ENCODE data around the gene GALNT14. TPM values are rescaled to one million over a fixed set of nuclear protein-coding genes. Genes with fewer than 3 reads are reported as not detected.

GALNT14 gene
- total and polyA plus RNA-seq, 2 of the 8 experiments (the other 6 are each of a cell fraction or from before 2014, with no cell fraction given) = 13.0 to 13.7 TPM

- no peak overlapping the region for H2BK120ac ChIP-seq (replicated peaks; ENCODE audit: low read depth, low read length)
- no peak overlapping the region for H3K14ac ChIP-seq (ENCODE audit: insufficient read length)
- H3K18ac ChIP-seq (ENCODE audit: extremely low read depth, low read length) = no peak overlapping the region
- no peaks in the 10 kb centered on the region for H3K79me1 ChIP-seq (ENCODE audit: low read depth, low read length)
- H3K27me3 ChIP-seq (replicated peaks in 1 of 4; ENCODE audit: control insufficient read depth in 3 of 4, extremely low read depth in 1 of 4, insufficient read depth in 3 of 4, low read length in 3 of 4) = no peaks in the 10 kb centered on the region
- no peak overlapping the region for H2AK5ac ChIP-seq (ENCODE audit: low read depth, low read length)
- no peak overlapping the region for H2BK5ac ChIP-seq (ENCODE audit: low read depth, low read length)
- H4K91ac ChIP-seq (replicated peaks; ENCODE audit: insufficient read length, low read length) = no peak overlapping the region
- H3K4me2 ChIP-seq (ENCODE audit: insufficient read depth in 1 of 2, low read depth in 2 of 2, low read length in 2 of 2) = no peak overlapping the region
- no peak for FAIRE-seq
- H2AFZ ChIP-seq (ENCODE audit: low read length) = no peak overlapping the region
- no peak overlapping the region for H2BK20ac ChIP-seq (ENCODE audit: low read length)
- H3K27ac ChIP-seq (ENCODE audit: low read depth, low read length) = no peak overlapping the region
- H2BK12ac ChIP-seq (ENCODE audit: low read depth, low read length) = no peak overlapping the region
- no peak overlapping the region for H3K9ac ChIP-seq (replicated peaks in 1 of 4; ENCODE audit: extremely low read depth in 1 of 4, low read depth in 3 of 4, low read length in 3 of 4)
- no peak overlapping the region for H2BK15ac ChIP-seq (ENCODE audit: low read length)
- H3K4ac ChIP-seq (replicated peaks; ENCODE audit: insufficient read length, low read depth, low read length) = no peak overlapping the region
- CTCF ChIA-PET (ENCODE audit: partially characterized antibody) = interaction anchor here (0.9 to 7.1 kb wide), 9 partner anchors 9 to 458 kb away, joined by 3 to 91 read pairs (median 4); no protein-coding TSS in a partner anchor
- H3K23ac ChIP-seq (ENCODE audit: insufficient read length) = no peak overlapping the region
- H3K4me1 ChIP-seq (replicated peaks in 1 of 4; ENCODE audit: control insufficient read depth in 3 of 4, insufficient read depth in 4 of 4, low read length in 3 of 4) = no peaks in the 10 kb centered on the region
- no peaks in the 10 kb centered on the region for H4K20me1 ChIP-seq (replicated peaks in 1 of 2; ENCODE audit: control insufficient read depth in 1 of 2, insufficient read depth in 2 of 2, low read length in 2 of 2)
- H3K79me2 ChIP-seq (ENCODE audit: control insufficient read depth in 1 of 2, insufficient read depth in 2 of 2, low read length in 2 of 2) = no peaks in the 10 kb centered on the region
- WGBS, 2 experiments (ENCODE audit: extremely low coverage in 1 of 2, insufficient coverage in 1 of 2, insufficient read length in 1 of 2, insufficient replicate concordance in 2 of 2, low coverage in 1 of 2, low lambda C conversion rate in 2 of 2, missing lambda C conversion rate in 1 of 2) = 88% methylated on average over 1 of the region's 1 CpG; no CpG with 5 or more reads in 1 of the 2 experiments
- H3K9me3 ChIP-seq (ENCODE audit: insufficient read depth in 2 of 2, low read depth in 1 of 2, low read length in 1 of 2) = no peaks in the 10 kb centered on the region
- H4K5ac ChIP-seq (ENCODE audit: insufficient read length, low read depth, low read length) = no peak overlapping the region
- no peak for DNase-seq (ENCODE audit: low read depth in 1 of 2, low spot score in 2 of 2)
- H3K23me2 ChIP-seq (ENCODE audit: low read depth, low read length) = no peaks in the 10 kb centered on the region
- no peaks in the 10 kb centered on the region for H3K36me3 ChIP-seq (ENCODE audit: control insufficient read depth in 2 of 4, insufficient read depth in 4 of 4, low read length in 3 of 4)
- no peak overlapping the region for H3K4me3 ChIP-seq (ENCODE audit: extremely low read depth in 1 of 4, insufficient read depth in 2 of 4, low read depth in 3 of 4, low read length in 4 of 4)
- no peak overlapping the region for H3K56ac ChIP-seq (replicated peaks; ENCODE audit: insufficient read length, low read depth, low read length)
- POLR2A ChIA-PET (ENCODE audit: partially characterized antibody) = no interaction called here
- H4K8ac ChIP-seq (ENCODE audit: extremely low read depth, insufficient read depth, low read length) = no peak overlapping the region
- no peak for TF ChIP-seq ATF2 (IDR thresholded peaks at IDR 0.05; ENCODE audit: low read length)
- TF ChIP-seq RAD21 (IDR thresholded peaks at IDR 0.05 in 1 of 2, conservative IDR thresholded peaks at IDR 0.05 in 1 of 2; ENCODE audit: low read depth in 2 of 2, low read length in 2 of 2) = no peak
- TF ChIP-seq TAF1 (IDR thresholded peaks at IDR 0.05; ENCODE audit: low read depth, low read length) = no peak
- no peak for TF ChIP-seq HDAC6 (IDR thresholded peaks at IDR 0.05; ENCODE audit: low read depth, low read length)
- TF ChIP-seq MAFK (IDR thresholded peaks at IDR 0.05; ENCODE audit: low read depth, low read length) = no peak
- TF ChIP-seq NRF1 (IDR thresholded peaks at IDR 0.05; ENCODE audit: low read depth, low read length) = no peak
- TF ChIP-seq BRCA1 (IDR thresholded peaks at IDR 0.05; ENCODE audit: low read depth, low read length) = no peak
- no peak for TF ChIP-seq JUN (IDR thresholded peaks at IDR 0.05; ENCODE audit: low read depth, low read length)
- no peak for TF ChIP-seq KDM1A (IDR thresholded peaks at IDR 0.05; ENCODE audit: borderline replicate concordance, low read length)
- no peak for TF ChIP-seq SP2 (IDR thresholded peaks at IDR 0.05; ENCODE audit: low read length)
- TF ChIP-seq MAX (IDR thresholded peaks at IDR 0.05) = no peak
- no peak for TF ChIP-seq TAF7 (optimal IDR thresholded peaks at IDR 0.05; ENCODE audit: borderline replicate concordance, low read depth, low read length)
- TF ChIP-seq CBX8 (IDR thresholded peaks at IDR 0.05; ENCODE audit: borderline replicate concordance, low read depth, low read length) = no peak
Observed at GRCh38 chr2:31166925-31167324, 28.7 kb upstream of the GALNT14 start.

Measured in H1 (cell line).